PC-3 (cell line): ENCODE results near the gene NLE1.

Experiments used
- CTCF ChIP-seq: fragments of 300-600 bp; sonication (generic); conservative IDR thresholded peaks from 2 replicates; pipeline ENCODE4 v1.5.1; 2017; ENCODE audit warnings: antibody characterized with exemption, low read depth, mild to moderate bottlenecking, low read length
- EZH2 ChIP-seq: fragments of 300-600 bp; sonication (generic); IDR thresholded peaks from one replicate; pipeline ENCODE4 v1.6.1; 2017; ENCODE audit warnings: antibody characterized with exemption, mild to moderate bottlenecking, low read length; ENCODE audit not compliant: unreplicated experiment

- TF ChIP-seq CTCF (no peak), EZH2 (no peak)
These were observed 11.7 kb downstream of the NLE1 start for GRCh38 chr17:35130392-35130791.
